Epidermal melanocyte (primary cell): Measurements from ENCODE around the gene PRRC2A.

Source experiments
- DNase-seq: peaks from one replicate; pipeline ENCODE4 v3.0.0; 2011; ENCODE audit warnings: low spot score; ENCODE audit not compliant: insufficient read length

PRRC2A gene

GRCh38 chr6:31622684-31623091 is 2.2 kb downstream of the PRRC2A start:
- no peak for DNase-seq

GRCh38 chr6:31624070-31624469 is 3.6 kb downstream of the PRRC2A start:
- no peak for DNase-seq

DNA sequence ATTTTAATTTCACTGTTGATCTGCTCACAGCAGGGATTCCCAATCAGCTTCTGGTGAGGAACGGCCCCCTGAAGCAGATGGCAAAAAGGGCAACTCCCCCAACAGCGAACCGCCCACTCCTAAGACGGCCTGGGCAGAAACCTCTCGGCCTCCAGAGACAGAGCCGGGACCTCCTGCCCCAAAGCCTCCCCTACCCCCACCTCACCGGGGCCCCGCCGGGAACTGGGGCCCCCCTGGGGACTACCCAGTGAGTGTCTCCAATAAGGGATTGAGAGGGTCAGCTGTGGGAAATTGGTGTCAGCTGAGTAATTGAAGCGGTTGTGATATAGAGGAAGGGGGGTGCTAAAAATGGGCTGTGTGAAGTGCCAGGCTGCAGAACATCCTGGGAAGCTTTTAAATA is 6.4 kb downstream of the PRRC2A start:
- DNase-seq: no peak

- DNase-seq: no peak
Measured at GRCh38 chr6:31627690-31628287, 7.3 kb downstream of the PRRC2A start.

DNA sequence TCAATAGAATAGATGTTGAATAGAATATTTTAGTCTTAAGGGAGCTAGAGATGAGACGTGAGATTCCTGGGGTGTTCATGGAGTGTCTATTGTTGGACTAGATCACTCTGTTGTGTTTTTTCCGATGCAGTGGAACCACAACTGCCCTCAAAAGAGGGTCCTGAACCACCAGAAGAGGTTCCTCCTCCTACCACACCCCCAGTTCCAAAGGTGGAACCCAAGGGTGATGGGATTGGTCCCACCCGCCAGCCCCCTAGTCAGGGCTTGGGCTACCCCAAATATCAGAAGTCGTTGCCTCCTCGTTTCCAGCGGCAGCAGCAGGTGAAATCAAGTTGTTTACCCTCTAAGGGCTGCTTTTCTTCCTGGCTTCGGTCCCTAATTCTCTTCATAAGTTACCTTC is 8.5 kb downstream of the PRRC2A start:
- DNase-seq: no peak

DNA sequence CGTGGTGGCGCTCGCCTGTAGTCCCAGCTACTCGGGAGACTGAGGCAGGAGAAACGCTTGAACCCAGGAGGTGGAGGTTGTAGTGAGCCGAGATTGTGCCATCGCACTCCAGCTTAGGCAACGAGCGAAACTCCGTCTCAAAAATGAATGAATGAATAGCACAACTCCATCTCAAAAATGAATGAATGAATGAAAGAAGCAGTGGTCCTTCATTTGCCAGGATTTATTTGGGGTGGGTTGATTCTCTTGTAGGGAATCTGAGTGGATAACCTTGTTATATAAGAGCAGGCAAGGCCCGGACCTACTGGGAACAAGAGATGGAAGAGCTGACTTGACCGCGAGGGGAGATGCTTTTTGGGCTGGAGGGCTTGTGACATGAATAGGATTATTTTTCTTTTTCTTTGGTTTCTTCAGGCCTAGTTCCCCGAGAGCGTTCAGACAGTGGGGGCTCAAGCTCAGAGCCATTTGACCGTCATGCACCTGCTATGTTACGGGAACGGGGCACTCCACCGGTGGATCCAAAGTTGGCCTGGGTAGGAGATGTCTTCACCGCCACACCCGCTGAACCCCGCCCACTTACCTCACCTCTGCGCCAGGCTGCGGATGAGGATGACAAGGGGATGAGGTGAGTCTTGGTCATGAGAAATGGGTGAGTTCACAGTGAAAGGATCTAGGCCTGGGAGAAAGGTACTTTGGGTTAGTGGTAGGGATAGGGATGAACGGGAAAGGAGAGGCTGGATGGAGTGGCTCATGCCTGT is 9.8 kb downstream of the PRRC2A start:
- DNase-seq: no peak

GRCh38 chr6:31631209-31631608 is 10.7 kb downstream of the PRRC2A start:
- DNase-seq: no peak

DNA sequence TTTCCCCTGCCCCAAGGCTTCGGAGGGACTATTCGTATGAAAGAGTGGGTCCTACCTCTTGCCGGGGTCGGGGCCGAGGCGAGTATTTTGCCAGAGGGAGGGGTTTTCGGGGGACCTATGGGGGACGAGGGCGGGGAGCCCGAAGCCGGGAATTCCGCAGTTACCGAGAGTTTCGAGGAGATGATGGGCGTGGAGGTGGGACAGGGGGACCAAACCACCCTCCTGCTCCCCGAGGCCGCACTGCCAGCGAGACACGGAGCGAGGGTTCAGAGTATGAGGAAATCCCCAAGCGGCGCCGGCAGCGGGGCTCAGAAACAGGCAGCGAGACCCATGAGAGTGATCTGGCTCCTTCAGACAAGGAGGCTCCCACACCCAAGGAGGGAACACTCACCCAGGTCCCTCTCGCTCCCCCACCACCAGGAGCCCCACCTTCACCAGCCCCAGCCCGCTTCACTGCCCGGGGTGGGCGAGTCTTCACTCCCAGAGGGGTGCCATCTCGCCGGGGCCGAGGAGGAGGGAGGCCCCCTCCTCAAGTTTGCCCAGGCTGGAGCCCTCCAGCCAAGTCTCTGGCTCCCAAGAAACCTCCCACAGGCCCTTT is 11.3 kb downstream of the PRRC2A start:
- DNase-seq: no peak

GRCh38 chr6:31632279-31632946 is 11.9 kb downstream of the PRRC2A start:
- no peak for DNase-seq

GRCh38 chr6:31633447-31633846 is 12.9 kb downstream of the PRRC2A start:
- DNase-seq: no peak

- DNase-seq: no peak
Measured at GRCh38 chr6:31634131-31634530, 13.6 kb downstream of the PRRC2A start.

- DNase-seq: no peak
Measured at GRCh38 chr6:31634969-31635575, 14.6 kb downstream of the PRRC2A start.

- DNase-seq: no peak
Measured at GRCh38 chr6:31636698-31637596, 16.4 kb downstream of the PRRC2A start.

GRCh38 chr6:31639043-31639442 is 18.5 kb downstream of the PRRC2A start:
- DNase-seq: no peak

GRCh38 chr6:31639449-31639861 is 18.9 kb downstream of the PRRC2A start:
- DNase-seq: no peak

- DNase-seq: no peak
Measured at GRCh38 chr6:31640612-31641011, 20.1 kb downstream of the PRRC2A start.

DNA sequence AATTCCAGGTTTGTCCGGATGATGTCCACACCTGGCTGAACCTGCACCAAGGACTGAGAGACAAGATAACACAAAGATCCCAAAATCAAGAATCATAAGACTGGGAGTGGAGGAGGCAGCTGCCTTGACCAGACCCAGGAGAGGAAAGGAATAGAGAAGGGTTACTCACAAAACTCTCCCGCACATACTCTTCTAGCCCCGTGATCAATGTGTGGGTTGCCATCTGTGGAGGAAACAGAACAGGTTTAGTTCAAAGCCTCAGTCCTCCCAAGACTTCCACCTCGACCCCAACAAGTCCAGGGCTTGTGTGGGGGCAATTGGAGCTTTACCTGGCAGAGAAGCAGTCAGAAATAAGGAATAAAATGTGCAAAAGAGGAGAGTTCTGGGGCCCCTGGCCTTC is 20.9 kb downstream of the PRRC2A start:
- no peak for DNase-seq

- DNase-seq: no peak
Measured at GRCh38 chr6:31642798-31643570, 22.5 kb downstream of the PRRC2A start.

DNA sequence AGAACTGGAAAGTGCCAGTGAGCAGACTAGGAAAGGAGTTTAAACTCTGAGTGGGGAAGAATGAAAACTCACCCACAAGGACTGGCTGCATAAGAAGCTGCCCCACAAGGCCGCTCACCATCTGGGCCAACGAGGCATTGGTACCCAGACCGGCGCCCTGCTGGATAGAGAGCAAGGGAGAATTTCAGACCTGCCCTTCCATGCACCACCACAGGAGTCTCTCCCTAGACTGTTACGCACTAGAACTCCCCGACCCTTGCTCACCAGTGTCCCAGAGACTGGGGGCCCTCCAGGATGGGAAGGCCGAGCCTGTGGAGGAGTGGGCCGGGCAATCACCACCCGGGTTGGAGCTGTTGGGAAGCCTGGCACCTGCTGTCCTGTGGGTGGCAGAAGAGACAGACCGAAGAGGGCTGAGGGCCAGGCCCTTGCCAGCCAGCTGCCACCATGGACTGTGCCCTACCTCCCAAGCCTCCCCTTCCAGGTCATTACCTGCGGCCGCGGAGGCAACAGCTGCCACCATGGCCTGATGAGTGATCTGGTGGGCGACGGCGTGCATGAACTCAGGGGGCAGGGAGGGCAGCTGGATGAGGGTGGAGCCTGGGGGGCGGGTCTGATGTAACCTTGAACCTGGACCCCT is 23.4 kb downstream of the PRRC2A start:
- DNase-seq: no peak

DNA sequence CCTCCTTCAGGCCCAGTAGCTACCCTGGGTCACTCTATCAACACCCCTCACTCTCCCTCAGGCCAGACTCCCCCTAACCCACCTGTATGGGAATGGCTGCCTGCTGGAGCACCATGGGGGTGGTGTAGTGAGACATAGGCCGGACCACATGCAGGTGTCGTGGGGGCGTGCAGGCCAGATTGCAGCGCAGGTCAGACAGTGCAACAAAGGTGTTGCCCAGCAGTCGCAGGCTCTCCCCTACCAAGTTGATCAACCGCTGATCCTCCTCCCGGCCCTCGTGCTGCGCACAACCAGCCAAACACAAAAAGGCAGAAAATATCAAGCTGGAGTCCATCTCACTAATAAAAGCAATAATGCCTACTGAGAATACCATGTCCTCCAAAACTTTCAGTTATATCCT is 24.8 kb downstream of the PRRC2A start:
- DNase-seq: no peak
